Stimulated activated CD4-positive, alpha-beta T cell treated with anti-CD3 and anti-CD28 coated beads, Interleukin-1b, Interleukin-23, amount 100 ng/mL, for 1 hour (primary cell): ENCODE results near the gene GBE1.
"Not testable (repeated sequence)": the region's sequence is repeated elsewhere in the genome, so short reads cannot be mapped to it uniquely, and the experiment has no call there.

ENCODE experiments used
- DNase-seq, 2 donors: peaks; one replicate each; pipeline ENCODE4 v3.0.0-alpha.2; 2020; ENCODE audit warnings: low read depth in 2 of 2

GBE1 gene

DNA sequence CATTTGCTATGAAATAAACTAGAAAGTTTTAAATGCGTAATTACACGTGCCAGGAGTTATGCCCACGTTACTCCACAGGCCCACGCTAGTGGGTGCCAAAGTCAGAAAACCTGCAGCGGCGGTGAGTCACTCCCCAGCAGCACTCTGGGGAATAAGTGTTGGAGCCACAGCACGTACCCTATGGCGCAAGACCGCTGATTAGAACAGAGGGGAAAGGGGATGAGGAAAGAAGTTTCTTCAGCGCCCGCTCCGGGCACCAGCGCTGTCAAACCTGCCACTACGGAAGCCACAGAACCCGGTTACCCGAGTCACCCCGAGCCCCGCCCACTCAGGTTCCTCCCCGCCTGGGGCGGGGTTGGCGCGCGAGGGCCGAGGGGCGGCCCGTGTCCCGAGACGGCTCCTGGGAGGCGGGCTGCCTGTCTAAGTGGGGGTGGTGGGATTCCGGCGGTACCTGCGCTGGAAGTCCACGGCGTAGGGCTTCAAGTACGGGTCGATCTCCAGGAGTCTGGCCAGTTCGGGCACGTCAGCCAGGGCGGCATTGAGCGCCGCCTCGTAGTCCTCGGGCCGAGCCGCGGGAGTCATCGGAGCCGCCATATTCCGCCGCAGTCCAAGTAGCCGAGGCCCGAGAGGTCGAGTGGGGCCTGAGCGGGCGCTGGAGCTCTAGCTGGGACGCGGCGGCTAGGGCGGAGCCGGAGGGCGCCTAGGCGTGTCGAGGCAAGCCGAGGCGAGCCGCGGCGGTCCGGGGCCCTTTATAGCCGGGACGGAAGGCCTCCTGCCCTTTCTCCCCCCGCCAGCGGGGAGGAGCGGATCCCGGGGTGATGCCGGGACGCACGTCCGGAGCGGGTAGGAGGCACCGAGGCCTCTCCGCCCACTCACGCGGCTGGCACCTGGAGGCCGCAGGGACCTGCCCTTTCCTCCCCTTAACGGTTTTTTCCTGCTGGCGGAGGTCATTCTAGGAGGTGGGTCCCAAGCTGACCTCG, at the start of gene GBE1:
Gene GBE1, minus strand, starts transcription at position 722 of the 980 bp plus-strand sequence. Its CDS starts 128 bp downstream, at position 594.
- peak; percentile 65 to 74 for DNase-seq

DNA sequence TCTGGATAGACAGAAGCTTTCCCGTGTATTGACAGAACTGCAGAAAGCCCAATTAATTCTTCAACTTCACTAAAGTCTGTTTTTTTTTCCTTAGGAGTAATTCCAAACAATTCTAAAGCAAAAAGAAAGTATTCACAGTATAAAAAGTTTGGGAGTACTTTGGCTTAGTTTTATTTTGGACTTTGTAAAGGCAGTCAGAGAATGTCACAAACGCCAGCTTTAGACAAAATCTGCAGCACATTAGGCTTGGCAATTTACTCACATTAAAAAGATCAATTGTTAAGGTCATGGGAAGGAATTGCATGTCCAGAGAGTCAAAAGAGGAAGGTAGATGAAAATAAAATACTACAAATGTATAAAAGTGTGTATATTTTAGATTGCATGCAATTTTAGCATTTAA, 47.5 kb upstream of the GBE1 start:
- no peak for DNase-seq

- no peak for DNase-seq
Observed at GRCh38 chr3:81799403-81799802, 38.0 kb upstream of the GBE1 start.

GRCh38 chr3:81793410-81793809, 32.0 kb upstream of the GBE1 start:
- DNase-seq = no peak

- DNase-seq = no peak
Observed at GRCh38 chr3:81790117-81790516, 28.7 kb upstream of the GBE1 start.

DNA sequence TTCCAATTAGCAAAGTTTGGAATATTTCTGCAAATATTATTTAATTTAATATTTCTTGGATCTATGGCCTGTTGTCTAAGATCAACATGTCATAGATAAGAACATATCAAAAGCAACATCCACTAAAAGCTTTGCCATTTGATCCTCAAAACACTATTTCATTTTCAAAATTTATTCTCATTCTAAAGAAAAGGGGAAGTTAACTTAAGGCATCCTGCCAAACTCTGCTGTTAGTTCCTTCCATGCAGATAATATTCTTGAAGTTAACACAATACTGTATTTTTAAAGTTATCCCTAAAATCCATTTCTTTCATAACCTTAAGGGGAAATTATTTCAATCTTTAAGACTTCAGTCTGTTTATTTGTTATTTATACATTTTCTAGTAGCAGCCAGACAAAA, 28.2 kb upstream of the GBE1 start:
- DNase-seq = no peak

- no peak for DNase-seq
Observed at GRCh38 chr3:81788610-81789009, 27.2 kb upstream of the GBE1 start.

DNA sequence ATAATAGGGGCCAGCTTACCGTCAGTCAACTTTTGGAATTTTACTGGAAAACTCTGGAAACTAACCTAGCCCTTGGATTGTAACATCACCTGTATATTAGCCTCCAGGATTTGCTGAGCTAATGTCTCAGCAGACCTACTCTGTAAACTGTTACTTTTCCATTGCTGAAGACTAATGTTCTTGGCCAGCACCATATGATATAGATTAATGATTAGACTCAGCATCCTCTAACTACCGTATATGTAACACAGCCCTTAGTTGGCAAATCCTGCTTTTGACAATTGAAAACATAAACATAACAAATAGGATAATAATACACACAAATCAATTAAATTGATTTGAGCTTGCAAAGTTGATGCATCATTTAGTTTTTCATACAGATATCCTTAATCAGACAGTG, 26.6 kb upstream of the GBE1 start:
- DNase-seq = no peak

GRCh38 chr3:81782585-81782984, 21.1 kb upstream of the GBE1 start:
- DNase-seq = no peak

DNA sequence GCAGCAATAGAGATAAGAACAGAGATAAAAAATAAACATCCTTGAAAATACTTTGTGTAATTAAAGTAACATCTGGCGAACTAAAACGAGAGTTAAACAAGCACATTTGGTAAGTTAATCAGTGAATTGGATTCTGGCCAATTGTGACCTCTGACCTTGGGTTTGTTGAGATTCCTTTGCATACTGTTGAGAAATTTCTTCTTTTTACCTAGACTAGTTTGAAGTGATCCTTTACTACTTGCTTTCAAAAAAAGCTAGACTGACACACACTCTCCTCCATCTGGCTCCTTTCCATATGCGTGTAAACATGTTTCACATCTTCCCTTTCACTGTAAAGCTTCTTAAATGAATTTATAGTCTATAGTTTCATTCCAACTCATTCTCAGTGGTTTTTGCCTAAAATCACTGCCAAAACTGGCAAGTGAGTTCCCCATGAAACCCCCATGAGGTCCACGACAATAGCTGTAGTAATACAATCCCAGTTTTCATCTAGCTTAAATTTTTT, 17.3 kb upstream of the GBE1 start:
- no peak for DNase-seq

DNA sequence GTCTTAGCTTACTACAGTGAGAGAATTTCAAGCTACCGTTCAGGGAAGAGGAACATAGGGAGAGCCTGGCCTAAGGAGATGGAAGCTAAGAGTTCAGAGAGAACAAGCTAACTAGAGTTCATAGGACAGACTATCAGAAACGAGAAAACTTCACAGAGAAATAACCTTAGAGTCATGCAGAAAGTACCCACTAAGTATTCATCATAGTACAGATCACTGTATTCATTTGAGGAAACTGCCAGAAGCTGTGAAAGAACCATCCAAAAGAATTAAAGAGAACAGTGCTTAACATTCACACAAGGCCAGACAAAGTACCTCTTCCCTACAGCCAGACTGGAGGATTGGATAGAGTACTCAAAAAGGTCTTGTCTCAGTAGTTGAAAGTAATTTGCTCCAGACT, 15.2 kb upstream of the GBE1 start:
- DNase-seq = no peak

DNA sequence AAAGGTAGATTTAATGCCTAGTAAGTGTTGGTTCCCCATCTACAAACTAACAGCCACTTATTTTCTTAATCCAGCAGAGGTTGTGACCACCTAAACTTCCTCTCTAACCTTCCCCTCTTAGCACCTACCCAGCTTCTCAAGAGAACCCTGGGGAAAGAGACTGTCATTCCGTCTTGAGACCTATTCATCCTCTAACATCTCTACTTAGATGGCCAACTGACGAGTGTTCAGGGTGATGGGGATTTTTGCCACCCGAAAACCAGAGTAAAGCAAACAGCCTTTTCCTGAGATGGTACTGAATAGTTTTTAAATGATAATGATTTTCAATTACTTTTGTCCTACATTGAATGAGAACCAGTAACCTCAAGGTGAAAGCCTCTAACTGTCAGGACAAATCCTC, 9.3 kb upstream of the GBE1 start:
- no peak for DNase-seq

GRCh38 chr3:81769299-81769698, 7.9 kb upstream of the GBE1 start:
- DNase-seq = no peak

- not testable (repeated sequence) for DNase-seq
Observed at GRCh38 chr3:81767250-81767859, 5.9 kb upstream of the GBE1 start.

GRCh38 chr3:81765400-81765799, 4.0 kb upstream of the GBE1 start:
- DNase-seq = no peak

DNA sequence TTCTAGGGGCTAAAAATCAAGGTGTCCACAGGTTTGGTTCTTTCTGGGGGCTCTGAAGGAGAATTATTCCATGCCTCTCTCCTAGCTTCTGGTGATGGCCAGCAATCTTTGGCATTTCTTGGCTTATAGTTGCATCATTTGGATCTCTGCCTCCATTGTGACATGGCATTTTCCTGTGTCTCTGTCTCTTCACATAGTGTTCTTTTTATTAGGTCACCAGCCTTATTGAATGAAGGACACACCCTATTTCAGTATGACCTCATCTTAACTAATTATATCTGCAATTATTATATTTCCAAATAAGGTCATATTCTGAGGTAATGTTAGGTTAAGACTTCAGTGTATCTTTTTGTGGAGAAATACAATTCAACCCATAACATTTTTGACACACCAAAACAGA, 3.2 kb upstream of the GBE1 start:
- no peak for DNase-seq

- no peak for DNase-seq
Observed at GRCh38 chr3:81764002-81764401, 2.6 kb upstream of the GBE1 start.

- DNase-seq = no peak
Observed at GRCh38 chr3:81763001-81763400, 1.6 kb upstream of the GBE1 start.

DNA sequence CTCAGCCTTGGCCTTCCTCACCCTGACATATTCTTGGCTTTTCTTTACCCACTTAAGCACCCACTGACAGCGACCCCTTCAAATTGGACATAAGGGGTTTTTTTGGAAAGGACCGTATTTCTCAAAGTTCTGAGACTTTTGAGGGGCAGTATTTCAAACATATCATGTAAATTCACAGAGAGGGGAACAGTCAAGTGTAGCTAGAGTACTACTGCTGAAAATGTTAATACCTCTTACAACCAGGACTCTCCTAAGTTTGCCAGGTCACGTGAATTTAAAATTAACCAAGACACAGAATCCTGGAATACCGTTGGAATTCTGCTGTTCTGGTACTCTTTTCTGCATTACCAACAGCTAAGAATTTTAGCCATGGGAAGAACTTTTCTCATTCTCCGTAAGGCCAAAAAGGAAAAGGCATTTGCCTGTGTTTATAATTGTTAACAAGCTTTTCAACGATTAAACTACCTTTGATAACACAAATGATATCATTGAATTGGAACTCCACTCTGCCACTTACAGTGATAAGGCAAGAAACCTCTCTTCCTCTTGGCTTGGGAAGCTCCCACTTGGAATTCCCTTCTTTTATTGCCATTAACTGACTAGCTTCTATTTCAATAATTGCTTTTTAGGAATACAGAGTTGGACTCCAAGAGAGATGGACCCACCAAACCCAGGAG, 597 bp upstream of the GBE1 start:
- no peak for DNase-seq

- DNase-seq = no peak
Observed at GRCh38 chr3:81760215-81760614, 1.2 kb downstream of the GBE1 start.

DNA sequence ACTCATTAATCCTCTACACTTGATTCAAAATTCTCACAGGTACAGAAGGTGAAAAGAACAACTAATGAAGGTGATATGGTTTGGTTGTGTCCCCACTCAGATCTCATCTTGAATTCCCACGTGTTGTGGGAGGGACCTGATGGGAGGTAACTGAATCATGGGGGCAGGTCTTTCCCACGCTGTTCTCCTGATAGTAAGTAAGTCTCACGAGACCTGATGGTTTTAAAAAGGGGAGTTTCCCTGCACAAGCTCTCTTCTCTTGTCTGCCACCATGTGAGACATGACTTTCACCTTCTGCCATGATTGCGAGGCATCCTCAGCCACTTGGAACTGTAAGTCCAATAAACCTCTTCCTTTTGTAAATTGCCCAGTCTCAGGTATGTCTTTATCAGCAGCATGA, 2.7 kb downstream of the GBE1 start:
- DNase-seq = not testable (repeated sequence)

DNA sequence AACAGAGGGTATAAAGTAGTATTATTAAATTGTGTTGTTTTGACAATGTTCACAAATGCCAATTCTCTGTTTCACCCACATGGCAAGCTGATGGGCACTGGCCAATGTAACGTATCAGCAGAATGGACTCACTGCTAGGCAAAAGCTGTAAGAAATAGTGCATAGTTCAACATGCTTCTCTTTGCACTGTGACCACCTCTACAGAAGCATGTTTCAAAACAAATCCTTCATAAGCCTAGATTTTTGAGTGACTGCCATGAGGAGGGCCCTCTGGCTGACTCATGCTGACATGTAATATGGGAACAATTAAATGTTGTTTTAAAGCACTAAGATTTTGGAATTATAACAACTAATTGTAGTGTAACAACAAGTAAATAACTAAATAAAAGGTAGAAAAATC, 3.2 kb downstream of the GBE1 start:
- no peak for DNase-seq
